Transverse colon (tissue), 4 donors: Measurements from ENCODE around the gene KIF7. TPM values are rescaled to one million over a fixed set of nuclear protein-coding genes. Genes with fewer than 3 reads are reported as not detected.

Experiments used
- DNase-seq: peaks from one replicate; pipeline ENCODE4 v3.0.0-alpha.2; 2019
- H3K27ac ChIP-seq, 4 donors: fragments of 200-600 bp; sonication (generic); 2 replicates each; pipeline ENCODE4 v1.5.1; 2016 to 2018; ENCODE audit warnings: inconsistent platforms in 4 of 4
- H3K27me3 ChIP-seq: fragments of 200-600 bp; sonication (generic); 2 replicates; pipeline ENCODE4 v1.5.1; 2017; ENCODE audit warnings: inconsistent platforms
- H3K36me3 ChIP-seq, 4 donors: fragments of 200-600 bp; sonication (generic); 2 replicates each; pipeline ENCODE4 v1.5.1; 2017 to 2019; ENCODE audit warnings: inconsistent platforms in 4 of 4
- H3K4me1 ChIP-seq, 4 donors: fragments of 200-600 bp; sonication (generic); 2 replicates each; pipeline ENCODE4 v1.5.1; 2017 to 2020; ENCODE audit warnings: inconsistent platforms in 4 of 4
- H3K4me3 ChIP-seq, 4 donors: fragments of 200-600 bp; sonication (generic); 1 replicate in 1 of 4; 2 replicates in 3 of 4; pipeline versions ENCODE4 v1.5.1 to v1.6.1; 2017 to 2019; ENCODE audit warnings: inconsistent platforms in 4 of 4
- H3K9me3 ChIP-seq, 2 donors: fragments of 200-600 bp; sonication (generic); 2 replicates each; pipeline ENCODE4 v1.5.1; 2017 to 2019; ENCODE audit warnings: inconsistent platforms in 2 of 2
- EP300 ChIP-seq: sonication (generic); formaldehyde crosslinking; IDR thresholded peaks from one replicate; pipeline ENCODE4 v1.6.1; 2017; ENCODE audit warnings: antibody characterized with exemption, low read depth
- POLR2A ChIP-seq: fragments of 450-650 bp; IDR thresholded peaks from one replicate; pipeline ENCODE4 v1.6.1; 2016; ENCODE audit warnings: antibody characterized with exemption, mild to moderate bottlenecking, moderate library complexity
- POLR2AphosphoS5 ChIP-seq, 3 donors: sonication (generic); formaldehyde crosslinking; IDR thresholded peaks; one replicate each; pipeline ENCODE4 v1.6.1; 2016; ENCODE audit warnings: antibody characterized with exemption in 3 of 3
- WGBS, 2 donors: methylation state at CpG; one replicate each; pipeline ENCODE4 v1.1.5; 2018; ENCODE audit warnings: low coverage in 1 of 2; 5-methylcytosine and 5-hydroxymethylcytosine counted together
- in situ Hi-C, 4 donors: fragments of 200-750 bp; cut with MboI; loops; one replicate each; pipeline versions ENCODE4 v1.15.0 to v1.15.1; 2017; ENCODE audit warnings: low sequenced_read_pairs in 3 of 4, low pct_ligation_motif_present in 1 of 4, low pct_unique_long_range_greater_than_20kb in 1 of 4
- intact Hi-C: fragments of 100-400 bp; cut with DNase I; formaldehyde crosslinking; loops from one replicate; pipeline ENCODE4 v1.15.1; 2023; ENCODE audit warnings: low total_unique reads
- total RNA-seq, 4 donors: library from RNA; depleted of rRNA; stranded (reverse); fragments of >200 nt; gene quantifications; one replicate each; pipeline ENCODE4 v1.1.0, GENCODE V29; 2016
- TF ChIP-seq, protein P1 (sequence below), 5 experiments: fragments of 200-600 bp in 3 of 5; fragments of 450-650 bp in 2 of 5; sonication (generic) in 3 of 5; IDR thresholded peaks; 1 replicate in 2 of 5; 2 replicates in 3 of 5; pipeline ENCODE4 v1.5.1; 2016 to 2017; ENCODE audit warnings: antibody characterized with exemption in 5 of 5, inconsistent platforms in 3 of 5, mild to moderate bottlenecking in 2 of 5, moderate library complexity in 1 of 5

The KIF7 gene
- total RNA-seq, 4 donors from 2014 or later = 2.3 to 11.5 (median 5.4) TPM

DNA sequence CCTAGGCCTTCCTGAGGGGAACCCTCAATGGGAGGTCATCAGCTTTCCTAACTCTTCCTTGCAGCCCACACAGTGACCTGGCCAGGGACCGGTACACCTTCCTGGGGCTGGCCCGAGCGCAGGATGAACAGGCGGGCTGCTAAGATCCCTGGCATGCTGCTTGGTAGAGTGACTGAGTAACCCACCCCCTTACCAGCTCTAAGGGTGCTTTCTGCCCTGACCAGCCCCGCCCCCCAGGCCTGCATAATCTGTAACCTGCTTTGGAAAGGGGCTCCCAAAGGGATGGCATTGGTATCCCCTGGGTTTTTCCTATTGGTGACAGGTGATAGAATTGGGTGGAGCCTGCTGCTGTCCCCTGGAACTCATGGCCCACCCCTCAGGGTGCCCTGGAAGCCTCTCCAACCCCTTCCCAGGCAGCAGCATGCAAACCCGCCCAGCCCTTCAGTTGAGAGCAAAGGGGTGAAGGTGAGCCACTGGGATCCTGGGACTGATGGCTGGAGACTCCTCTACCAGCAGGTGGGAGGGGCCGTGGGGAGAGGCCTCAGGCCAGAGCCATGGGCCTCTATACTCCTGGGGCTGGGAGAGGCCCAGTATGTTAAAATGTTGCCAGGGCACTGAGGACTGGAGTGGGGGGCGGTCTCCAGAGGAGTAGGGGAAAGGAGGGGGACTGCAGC is 11.1 kb upstream of the KIF7 start:
- DNase-seq = no peak
- in situ Hi-C loops = no loop called here
- 99% methylated on average over 8 of the region's 8 CpGs; no CpG with 5 or more reads in 1 of the 2 donors for WGBS, 2 donors
- intact Hi-C loops = no loop called here
- H3K4me3 ChIP-seq = peak overlapping the region in 1 of 4 donors; percentile 50
- no peaks in the 10 kb centered on the region for H3K27me3 ChIP-seq
- H3K36me3 ChIP-seq = no peaks in the 10 kb centered on the region
- H3K9me3 ChIP-seq = no peaks in the 10 kb centered on the region
- no peak for TF ChIP-seq POLR2AphosphoS5 (IDR thresholded peaks at IDR 0.05)
- TF ChIP-seq EP300 = no peak
- TF ChIP-seq, protein P1, sequence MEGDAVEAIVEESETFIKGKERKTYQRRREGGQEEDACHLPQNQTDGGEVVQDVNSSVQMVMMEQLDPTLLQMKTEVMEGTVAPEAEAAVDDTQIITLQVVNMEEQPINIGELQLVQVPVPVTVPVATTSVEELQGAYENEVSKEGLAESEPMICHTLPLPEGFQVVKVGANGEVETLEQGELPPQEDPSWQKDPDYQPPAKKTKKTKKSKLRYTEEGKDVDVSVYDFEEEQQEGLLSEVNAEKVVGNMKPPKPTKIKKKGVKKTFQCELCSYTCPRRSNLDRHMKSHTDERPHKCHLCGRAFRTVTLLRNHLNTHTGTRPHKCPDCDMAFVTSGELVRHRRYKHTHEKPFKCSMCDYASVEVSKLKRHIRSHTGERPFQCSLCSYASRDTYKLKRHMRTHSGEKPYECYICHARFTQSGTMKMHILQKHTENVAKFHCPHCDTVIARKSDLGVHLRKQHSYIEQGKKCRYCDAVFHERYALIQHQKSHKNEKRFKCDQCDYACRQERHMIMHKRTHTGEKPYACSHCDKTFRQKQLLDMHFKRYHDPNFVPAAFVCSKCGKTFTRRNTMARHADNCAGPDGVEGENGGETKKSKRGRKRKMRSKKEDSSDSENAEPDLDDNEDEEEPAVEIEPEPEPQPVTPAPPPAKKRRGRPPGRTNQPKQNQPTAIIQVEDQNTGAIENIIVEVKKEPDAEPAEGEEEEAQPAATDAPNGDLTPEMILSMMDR (IDR thresholded peaks at IDR 0.05) = no peak
- no peak for TF ChIP-seq POLR2A
- peak overlapping the region; percentile 73 to 82 (median 76) for H3K27ac ChIP-seq
- peaks cover 11 to 28% (median 17%) of the 10 kb centered on the region in 4 donors for H3K4me1 ChIP-seq

DNA sequence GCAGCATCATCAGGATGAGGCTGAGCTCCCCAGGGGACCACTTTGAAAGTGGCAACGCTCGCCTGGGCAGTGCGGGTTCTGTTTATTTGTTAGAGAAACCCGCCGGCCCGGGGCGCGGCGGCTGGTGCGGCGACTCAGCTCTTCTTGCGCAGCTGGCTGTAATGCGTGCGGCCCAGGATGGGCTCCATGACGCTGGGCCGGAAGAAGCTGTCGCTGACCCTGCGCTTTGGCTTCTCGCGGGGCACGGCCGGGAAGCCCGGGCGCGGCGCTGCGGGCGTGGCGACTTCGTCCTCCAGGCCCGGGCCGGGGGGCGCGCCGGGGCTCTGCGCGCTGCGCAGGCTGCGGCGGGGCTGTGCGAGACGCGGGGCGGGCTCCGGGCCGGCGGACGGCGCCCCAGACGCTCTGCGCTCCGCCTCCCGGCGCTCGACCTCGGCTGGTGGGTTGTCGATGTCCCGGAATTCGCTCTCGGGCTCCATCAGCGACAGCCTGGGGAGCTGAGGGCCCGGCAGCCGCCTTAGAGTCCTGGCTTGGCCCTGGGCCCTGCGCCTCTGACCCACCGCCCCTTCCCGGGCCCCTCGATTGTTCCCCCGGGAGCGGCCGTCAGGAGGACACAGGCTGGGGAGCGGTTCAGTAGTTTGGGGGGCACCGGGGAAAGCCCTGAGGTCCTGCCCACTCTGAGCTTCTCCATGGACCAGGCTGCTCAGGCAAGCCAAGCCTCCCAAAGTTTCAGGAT is 10.3 kb upstream of the KIF7 start:
- H3K4me1 ChIP-seq = peaks cover 11 to 28% (median 17%) of the 10 kb centered on the region in 4 donors
- TF ChIP-seq POLR2A (peak; percentile 42), POLR2AphosphoS5 (IDR thresholded peaks at IDR 0.05) (peak in 1 of 3 donors; percentile 45), EP300 (no peak)
- TF ChIP-seq, protein P1 (IDR thresholded peaks at IDR 0.05) = no peak
- peak overlapping the region; percentile 32 to 50 (median 36) for H3K4me3 ChIP-seq
- peak overlapping the region; percentile 73 to 82 (median 76) for H3K27ac ChIP-seq
- in situ Hi-C loops = no loop called here
- H3K9me3 ChIP-seq = no peaks in the 10 kb centered on the region
- intact Hi-C loops = no loop called here
- H3K27me3 ChIP-seq = no peaks in the 10 kb centered on the region
- DNase-seq = peak; percentile 63
- WGBS, 2 donors = 4% methylated on average over 51 of the region's 72 CpGs; no CpG with 5 or more reads in 1 of the 2 donors
- H3K36me3 ChIP-seq = no peaks in the 10 kb centered on the region

DNA sequence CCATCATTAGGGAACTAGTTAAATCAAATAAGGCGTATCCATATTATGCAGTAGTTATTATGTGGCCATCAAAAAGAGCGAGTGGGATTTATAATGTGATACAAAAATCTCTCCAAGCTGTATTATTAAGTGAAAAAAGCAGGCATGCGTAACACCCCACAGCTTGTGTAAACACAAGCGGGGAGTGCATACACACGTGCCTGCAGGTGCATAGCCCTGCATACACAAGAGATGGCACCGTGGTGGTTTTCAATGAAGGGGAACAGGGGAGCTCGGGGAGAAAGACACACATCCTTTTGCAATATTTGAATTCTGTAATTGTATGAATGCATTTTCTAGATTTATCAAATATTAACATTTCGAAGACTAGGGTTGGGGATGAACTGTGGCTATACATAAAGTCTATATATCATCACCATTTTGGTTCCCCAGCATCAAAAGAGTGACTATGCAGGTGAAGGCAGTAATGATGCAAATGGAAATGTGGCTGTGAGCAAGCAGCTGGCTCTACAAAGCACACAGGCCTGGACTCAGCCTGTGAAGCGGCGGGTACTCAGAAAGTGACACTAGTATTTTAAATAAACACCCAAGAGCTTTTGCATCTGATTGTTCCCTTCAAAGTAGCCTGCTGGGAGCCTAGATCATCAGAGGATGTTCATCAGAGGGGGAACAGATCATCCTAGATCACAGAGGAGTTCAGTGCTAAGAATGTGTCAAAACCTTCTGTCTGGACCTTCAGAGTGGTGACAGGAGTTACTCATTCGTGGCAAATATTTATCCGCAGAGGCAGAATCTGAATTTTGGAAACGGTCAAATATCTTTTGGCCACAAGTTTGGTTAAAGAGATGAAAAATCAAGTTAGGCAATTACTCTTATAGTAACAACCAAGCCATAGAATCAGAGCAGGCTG is 9.4 kb upstream of the KIF7 start:
- no peaks in the 10 kb centered on the region for H3K27me3 ChIP-seq
- peaks cover 11 to 28% (median 17%) of the 10 kb centered on the region in 4 donors for H3K4me1 ChIP-seq
- intact Hi-C loops = no loop called here
- WGBS, 2 donors = 79 to 82% methylated on average over 12 to 13 of the region's 13 CpGs
- H3K27ac ChIP-seq = peak overlapping the region; percentile 73 to 82 (median 76)
- in situ Hi-C loops = no loop called here
- H3K4me3 ChIP-seq = peak overlapping the region in 3 of 4 donors; percentile 34 to 50 (median 37)
- H3K36me3 ChIP-seq = no peaks in the 10 kb centered on the region
- DNase-seq = no peak
- no peaks in the 10 kb centered on the region for H3K9me3 ChIP-seq
- TF ChIP-seq EP300 (no peak), POLR2AphosphoS5 (IDR thresholded peaks at IDR 0.05) (no peak), POLR2A (no peak)
- TF ChIP-seq, protein P1 (IDR thresholded peaks at IDR 0.05) = no peak
